Measurements from ENCODE around the gene VIM.

The VIM gene

DNA sequence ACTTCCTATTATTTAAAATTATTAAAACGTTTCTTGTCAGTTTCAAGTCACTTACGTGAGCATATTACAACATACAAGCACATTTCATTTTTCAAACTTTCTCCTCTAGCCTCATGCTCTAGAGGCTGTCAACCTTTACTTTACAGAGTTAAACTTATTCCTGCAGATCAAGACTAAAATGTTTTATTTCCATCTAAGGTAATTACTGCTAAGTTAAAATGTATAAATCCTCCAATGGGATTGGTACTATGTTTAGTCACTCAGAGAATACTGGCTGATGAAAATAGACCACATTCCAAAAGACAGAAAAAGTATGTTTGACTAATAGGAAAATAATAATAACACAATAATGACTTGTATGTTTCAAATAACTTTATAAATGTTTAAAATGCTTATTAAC is 18.2 kb upstream of the VIM start:
- DNase-seq (ENCODE audit: low read depth), result no peak

DNA sequence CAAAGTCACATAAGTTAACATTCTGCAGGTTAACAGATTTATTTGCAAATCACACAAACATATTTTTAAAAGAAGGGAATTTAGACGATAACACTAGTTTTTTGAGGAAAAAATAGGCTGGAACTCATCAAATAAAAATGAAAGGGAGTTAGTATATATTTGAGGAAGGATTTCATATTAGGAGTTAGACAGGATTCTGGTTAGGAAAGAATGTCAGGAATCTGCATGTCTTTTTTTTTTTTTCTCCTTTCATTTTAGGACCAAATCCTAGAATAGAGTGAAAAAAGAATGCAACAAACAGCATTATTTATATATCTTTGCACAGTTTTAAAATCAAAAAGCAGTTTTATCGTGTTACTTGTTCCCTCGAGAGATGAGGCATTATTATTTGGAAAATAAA is 17.7 kb upstream of the VIM start:
- no peak for DNase-seq (ENCODE audit: low read depth)

DNA sequence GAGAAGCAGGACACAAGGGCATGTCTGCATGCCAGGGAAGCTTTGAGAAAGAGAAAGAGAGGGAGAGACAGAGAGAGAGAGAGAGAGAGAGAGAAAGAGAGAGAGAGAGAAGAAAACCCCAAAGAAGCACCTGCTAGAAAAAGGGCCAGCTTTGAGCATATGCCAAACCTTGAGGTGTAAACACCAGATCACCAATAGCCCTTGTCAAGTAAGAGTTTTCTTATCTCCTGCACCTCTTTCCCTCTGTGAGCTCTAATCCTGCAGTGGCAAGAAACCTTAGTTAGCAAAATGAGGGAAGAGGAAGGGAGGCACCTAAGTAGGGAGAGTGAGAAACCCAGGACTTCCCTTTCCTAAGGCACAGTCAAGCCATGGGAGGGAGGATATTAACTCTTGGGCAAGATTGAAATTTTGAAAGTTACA is 15.2 kb upstream of the VIM start:
- DNase-seq (ENCODE audit: low read depth), result no peak

DNA sequence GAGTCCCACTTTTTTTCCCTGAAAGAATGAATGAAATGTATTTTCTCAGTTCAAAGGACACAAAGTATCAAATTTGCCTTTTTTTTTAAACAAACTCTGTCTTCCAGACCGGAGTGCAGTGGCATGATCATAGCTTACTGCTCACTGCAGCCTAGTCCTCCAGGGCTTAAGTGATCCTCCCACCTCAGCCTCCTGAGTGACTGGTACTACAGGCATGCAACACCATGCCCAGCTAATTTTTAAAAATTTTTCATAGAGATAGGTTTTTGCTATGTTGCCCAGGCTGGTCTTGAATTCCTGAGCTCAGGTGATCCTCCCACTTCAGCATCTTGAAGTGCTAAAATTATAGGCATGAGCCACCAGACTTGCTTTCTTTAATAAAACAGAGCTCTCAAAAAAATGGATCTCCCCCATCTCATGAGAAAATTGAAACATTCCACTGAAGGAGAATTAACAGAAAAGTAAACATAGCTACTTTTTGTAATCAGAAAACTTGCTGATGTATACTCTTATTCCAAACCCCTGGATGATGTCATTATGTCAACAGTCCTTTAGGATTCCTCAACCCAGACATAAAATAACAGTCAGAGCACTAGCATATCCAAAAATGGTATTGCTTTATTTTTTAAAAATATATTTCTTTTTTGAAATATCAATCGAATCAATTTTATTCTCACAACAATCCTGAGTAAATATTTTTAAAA is 14.2 kb upstream of the VIM start:
- DNase-seq (ENCODE audit: low read depth), result no peak

DNA sequence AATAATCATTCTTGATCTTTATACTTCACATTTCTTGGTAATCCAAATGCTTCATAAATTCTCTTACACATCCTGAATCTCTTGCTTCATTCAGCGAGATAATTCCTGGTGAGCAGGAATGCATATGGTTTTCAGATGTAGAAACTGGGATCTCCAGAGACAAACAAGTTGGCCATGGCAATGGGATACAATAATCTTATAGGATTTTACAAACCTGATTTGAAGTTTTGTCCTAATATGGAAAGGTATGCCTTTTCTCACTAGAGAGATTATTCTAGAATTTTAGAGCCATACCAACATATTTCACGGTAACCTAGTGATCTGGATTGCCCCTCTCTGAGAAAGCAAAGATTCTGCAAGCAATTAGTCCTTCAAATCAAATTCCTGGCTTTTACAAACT is 13.5 kb upstream of the VIM start:
- no peak for DNase-seq (ENCODE audit: low read depth)

DNA sequence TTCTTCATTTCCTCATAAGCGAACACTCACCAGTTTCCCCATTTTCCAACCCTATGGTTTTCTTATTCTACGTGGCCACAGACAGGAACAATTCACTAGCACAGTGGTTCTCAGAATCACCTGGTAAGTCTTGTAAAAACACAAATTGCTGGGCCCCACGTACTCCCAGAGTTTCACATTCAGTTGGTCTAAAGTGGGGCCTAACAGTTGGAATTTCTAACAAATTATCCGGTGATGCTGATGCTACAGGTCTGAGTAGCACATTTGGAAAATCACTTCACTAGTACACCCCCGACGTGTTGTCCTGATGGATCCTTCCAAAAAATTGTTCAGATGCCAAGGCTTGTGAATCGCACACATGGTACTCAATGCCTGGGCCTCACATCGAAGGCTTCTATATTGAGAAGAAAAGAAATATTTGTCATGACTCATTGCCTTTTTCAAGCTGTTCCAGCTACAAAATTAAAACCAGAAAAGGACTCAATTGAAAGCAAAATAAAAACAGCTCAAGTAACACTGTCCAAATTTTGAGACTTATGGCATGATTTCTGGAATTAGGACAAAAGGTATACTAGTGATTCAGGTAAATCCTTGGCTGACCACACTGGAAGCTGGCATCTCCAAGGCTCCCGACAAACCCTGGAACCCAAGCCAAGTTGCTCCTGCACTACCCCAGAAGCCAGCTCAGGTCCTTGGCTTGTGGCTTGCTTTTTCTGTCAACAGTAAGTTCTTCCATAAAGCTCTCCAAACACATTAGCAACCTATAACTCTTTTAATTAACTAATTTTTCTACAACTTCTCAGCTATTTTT is 12.9 kb upstream of the VIM start:
- DNase-seq (ENCODE audit: low read depth), result peak; percentile 95

DNA sequence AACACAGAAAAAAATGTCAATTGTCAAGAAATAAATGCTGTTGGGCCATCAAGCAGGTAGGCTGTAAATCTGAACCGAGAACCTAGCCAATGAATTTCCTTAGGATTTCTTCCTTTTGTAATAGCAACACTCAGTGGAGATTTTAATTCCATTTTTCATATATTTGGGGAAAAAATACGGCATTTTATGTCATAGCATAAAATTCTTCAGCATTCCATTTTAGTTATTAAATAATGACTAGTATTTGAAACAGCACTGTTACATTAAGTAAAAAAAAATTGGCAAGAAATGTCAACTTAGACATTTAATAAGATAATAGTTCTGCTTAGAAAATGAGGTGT is 12.3 kb upstream of the VIM start:
- DNase-seq (ENCODE audit: low read depth), result no peak

DNA sequence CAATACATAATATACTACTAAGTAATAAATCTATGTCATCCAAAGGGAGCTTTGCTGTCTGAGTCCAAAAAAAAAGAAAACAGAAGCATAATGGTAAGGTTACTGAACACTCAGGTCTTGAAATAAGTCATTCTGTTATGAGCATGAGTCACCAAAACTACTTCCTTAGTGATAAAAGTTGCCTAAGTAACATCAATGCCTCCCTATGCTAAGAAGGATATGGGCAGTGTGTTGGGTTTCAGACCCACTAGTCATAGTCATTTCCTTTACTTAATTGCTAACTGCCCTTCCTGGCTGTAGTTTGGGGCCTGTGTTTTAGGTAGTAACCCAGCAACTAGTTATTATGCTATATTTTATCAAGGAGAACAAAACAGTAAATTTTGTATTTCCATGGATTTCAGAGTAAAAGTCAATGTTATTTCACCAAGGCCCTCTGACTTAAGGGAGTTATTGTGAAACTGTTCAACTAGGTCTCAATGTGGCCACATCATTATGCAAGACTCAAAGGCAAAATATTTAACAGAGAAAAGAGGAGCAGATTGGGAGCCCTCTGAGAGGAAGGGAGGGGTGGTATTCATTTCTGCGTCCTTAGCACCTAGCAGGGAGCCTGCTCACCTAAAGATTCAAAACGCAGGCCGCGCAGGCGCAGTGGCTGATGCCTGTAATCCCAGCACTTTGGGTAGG is 11.7 kb upstream of the VIM start:
- peak; percentile 95 for DNase-seq (ENCODE audit: low read depth)

DNA sequence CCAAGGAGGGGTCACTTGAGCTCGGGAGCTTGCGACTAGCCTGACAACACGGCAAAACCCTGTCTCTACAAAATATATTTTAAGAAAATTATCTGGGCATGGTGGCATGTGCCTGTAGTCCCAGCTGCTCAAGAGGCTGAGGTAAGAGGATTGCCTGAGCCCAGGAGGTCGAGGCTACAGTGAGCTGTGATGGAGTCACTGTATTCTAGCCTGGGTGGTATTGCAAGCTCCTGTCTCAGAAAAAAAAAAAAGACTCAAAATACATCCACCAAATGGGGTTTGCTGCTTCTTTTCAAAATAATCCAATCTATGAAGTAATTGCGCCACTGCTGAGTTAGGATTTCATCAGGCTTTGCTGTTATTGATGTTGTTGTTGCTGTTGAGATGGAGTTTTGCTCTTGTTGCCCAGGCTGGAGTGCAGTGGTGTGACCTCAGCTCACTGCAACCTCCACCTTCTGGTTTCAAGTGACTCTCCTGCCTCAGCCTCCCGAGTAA is 11.1 kb upstream of the VIM start:
- DNase-seq (ENCODE audit: low read depth), result no peak

DNA sequence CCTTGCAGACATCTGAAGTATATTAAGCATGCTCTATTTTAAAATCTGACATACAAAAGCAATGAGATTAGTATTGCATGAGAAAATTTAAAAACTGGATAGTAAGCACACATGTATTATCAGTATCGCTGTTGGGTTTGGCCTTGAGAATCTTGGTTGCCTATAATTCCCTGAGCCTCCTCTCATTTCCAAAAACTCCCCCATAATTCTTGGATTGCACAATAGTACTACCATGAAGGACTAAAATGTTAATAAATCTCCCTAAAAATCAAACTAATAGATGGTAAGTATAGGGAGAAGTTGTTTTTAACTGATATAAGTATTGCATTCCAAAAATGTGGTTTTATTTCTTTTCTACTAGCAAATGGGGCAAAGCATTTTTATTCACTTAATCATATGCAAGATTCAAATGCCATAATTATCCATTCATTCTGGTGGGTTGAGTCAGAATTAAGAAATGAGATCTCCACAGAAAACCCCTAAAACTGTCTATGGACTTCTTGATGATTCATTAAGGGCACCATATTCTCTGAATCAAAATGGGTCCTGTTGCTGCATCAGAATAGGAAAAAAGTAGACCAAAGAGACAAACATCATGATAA is 10.3 kb upstream of the VIM start:
- DNase-seq (ENCODE audit: low read depth), result peak; percentile 85

DNA sequence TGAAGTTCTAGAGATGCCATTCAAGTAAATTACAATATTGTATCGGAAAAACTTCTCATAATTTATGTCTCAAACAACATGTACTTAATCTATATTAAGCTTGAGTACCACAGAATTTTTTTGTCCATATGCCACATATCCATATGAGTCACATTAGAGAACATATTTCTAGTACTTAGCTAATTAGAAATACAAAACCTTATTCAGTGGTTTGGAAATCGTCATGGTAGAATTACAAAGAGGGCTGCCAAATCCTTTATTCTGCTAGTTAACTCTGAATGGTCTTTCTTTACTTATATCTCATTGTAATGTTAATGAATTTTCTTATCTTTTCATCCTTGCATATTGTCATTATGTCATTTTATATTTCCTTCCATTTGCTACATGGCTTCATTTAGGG is 9.0 kb upstream of the VIM start:
- no peak for DNase-seq (ENCODE audit: low read depth)

DNA sequence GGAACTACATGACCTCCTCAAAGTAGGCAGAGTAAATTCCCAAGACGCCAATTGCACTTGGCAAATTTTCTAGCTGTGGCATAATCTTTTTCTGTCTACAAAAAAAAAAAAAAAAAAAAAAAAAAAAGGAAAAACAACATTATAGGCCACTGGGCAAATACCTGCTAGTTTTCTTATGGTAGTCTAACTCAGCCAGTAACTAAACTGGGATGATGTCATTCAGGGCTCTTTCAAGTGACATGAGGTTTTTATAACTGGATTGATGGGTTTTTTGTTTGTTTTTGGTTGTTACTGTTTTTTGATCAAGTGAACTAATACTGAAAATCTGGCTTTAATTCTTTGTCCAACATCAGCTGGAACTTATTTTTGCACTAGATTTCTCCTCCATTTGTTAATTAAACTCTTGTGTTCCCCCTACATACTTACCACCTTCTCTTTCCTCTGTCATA is 7.4 kb upstream of the VIM start:
- DNase-seq (ENCODE audit: low read depth), result no peak

DNA sequence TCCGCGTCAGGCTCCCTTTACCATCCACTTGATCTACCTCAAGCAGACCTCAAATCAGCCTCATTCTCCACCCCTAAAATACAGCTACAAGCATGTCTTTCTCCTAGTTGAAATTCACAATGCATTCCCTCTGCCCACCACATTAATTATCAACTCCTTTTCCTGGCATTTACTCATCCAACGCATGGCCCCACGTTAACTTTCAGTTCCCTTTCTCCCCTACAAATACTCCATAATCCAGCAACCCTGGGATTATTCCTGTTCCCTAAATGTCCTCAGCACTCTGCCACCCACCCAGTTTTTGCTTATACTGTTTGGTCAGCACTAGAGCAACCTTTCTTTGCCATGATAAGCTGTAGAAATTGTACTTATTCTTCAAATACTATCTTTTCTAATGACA is 5.7 kb upstream of the VIM start:
- DNase-seq (ENCODE audit: low read depth), result no peak

DNA sequence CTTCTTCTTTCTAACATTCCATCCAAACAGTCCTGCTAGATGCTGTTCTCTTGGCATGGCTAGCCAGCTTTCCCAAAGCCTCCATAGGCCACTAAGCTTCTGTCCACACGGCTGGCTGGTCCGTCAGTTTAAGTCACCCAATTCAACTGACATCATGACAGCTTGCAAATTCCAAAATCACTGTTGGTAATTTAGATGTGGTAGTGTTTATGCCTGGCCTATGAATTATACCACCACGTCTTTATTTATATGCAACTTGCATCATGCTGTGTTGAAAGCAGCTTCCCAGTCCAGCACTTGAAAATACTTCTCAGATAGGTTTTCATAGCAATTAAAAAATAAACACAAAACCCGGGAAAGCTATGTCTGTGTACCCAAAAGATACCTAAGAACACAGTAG is 2.2 kb upstream of the VIM start:
- no peak for DNase-seq (ENCODE audit: low read depth)

DNA sequence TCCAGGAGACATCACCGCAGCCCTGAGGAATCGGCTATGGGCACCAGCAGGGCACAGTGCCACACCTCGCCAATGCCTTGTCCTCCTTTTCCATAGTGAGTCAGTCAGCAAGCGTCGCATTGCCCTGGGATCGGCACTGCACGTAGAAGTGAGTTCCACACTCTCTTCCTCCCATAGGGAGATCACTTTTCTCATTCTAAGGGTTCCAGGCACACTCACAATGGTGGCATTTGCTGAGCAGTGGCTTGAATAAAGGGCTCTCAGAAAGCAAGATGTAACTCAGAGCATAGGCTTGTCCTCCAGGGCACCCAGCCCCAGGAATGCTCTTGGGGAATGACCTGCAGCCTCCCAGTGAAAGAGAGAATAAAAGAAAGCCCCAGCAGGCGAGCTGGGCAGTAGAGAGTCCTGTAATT is 1.1 kb upstream of the VIM start:
- no peak for DNase-seq (ENCODE audit: low read depth)

DNA sequence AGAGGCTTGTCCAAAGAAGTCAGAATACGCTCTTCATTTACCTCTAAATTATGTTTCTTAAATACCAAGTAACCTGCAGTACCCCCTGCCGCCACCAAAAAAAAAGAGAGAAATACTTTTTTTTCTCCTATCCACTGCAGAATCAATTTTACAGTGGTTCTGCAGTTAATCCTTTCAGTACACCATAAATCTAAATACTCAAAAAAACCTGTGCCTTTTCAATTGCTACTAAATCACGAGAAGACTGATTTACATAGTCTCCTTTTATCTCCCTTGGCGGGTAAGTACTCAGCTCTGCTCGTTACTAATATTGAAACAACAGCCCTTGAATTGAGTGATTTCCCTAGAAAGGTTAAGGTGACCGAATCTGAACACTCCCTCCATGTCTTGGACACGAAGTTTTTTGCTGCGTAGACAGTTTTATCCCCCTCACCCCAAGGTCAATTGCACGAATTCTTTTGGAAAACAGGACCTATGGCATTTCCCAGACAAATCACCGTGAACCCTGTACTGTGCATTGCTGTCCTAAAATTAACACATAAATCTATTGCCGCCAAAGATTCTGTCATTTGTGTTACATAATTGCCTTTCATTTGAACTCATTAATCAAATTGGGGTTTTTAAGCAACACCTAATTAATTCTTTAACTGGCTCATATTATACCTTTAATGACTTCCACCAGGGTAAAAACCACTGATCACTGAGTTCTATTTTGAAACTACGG is 512 bp upstream of the VIM start:
- no peak for DNase-seq (ENCODE audit: low read depth)

DNA sequence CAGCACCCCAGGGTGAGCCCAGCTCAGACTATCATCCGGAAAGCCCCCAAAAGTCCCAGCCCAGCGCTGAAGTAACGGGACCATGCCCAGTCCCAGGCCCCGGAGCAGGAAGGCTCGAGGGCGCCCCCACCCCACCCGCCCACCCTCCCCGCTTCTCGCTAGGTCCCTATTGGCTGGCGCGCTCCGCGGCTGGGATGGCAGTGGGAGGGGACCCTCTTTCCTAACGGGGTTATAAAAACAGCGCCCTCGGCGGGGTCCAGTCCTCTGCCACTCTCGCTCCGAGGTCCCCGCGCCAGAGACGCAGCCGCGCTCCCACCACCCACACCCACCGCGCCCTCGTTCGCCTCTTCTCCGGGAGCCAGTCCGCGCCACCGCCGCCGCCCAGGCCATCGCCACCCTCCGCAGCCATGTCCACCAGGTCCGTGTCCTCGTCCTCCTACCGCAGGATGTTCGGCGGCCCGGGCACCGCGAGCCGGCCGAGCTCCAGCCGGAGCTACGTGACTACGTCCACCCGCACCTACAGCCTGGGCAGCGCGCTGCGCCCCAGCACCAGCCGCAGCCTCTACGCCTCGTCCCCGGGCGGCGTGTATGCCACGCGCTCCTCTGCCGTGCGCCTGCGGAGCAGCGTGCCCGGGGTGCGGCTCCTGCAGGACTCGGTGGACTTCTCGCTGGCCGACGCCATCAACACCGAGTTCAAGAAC is 1.1 kb downstream of the VIM start:
- peak; percentile 91 for DNase-seq (ENCODE audit: low read depth)

DNA sequence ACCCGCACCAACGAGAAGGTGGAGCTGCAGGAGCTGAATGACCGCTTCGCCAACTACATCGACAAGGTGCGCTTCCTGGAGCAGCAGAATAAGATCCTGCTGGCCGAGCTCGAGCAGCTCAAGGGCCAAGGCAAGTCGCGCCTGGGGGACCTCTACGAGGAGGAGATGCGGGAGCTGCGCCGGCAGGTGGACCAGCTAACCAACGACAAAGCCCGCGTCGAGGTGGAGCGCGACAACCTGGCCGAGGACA is 1.6 kb downstream of the VIM start:
- DNase-seq (ENCODE audit: low read depth), result no peak

DNA sequence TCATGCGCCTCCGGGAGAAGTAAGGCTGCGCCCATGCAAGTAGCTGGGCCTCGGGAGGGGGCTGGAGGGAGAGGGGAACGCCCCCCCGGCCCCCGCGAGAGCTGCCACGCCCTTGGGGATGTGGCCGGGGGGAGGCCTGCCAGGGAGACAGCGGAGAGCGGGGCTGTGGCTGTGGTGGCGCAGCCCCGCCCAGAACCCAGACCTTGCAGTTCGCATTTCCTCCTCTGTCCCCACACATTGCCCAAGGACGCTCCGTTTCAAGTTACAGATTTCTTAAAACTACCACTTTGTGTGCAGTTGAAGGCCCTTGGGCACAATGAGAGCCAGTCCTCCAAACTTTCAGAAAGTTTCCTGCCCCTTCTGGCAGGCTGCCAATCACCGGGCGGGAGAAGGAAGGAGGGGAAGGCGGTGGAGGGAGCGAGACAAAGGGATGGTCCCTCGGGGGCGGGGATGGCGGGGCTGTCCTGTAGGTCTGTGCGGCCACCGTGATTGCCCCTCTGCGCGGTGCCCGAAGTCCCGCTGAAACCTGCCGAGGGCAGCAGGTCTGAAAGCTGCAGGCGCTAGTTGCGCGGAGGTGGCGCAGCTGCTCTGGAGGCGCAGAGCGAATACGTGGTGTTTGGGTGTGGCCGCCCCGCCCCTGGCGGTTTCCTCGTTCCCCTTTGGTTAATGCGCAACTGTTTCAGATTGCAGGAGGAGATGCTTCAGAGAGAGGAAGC is 2.1 kb downstream of the VIM start:
- no peak for DNase-seq (ENCODE audit: low read depth)

DNA sequence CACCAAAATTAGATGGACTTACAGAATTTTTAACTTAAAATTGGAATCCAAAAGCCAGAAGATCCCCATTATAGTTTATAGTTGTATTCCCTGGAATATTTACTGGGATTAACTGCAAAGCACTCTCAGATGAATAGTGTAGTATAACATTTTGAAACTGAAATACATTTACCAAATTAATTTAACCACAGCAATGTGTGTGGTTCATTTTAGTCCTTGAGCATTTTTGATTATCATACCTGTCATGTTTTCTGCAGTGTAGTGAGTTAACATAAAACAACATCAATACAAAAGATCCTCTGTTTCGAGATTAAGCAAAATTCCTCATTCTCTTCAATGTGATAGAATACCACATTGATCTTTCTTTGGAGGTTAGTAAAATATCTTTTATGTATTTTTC is 3.7 kb downstream of the VIM start:
- no peak for DNase-seq (ENCODE audit: low read depth)
